22Rv1 (cell line): Measurements from ENCODE around the gene TBKBP1.

Experiments used
- CTCF ChIP-seq: fragments of 450-650 bp; IDR thresholded peaks from 2 replicates; pipeline ENCODE4 v1.5.1; 2017; ENCODE audit warnings: mild to moderate bottlenecking
- ZFX ChIP-seq: fragments of 450-650 bp; IDR thresholded peaks from 2 replicates; pipeline ENCODE4 v1.6.1; 2017; ENCODE audit warnings: antibody characterized with exemption, borderline replicate concordance

GRCh38 chr17:47726796-47727703 lies 33.1 kb downstream of the TBKBP1 start:
- no peak for TF ChIP-seq CTCF
- TF ChIP-seq ZFX = no peak
